HEK293T (cell line): ENCODE data around the gene AGBL4.

Experiments
- BHLHE40 ChIP-seq: fragments of 450-650 bp; IDR thresholded peaks from 2 replicates; pipeline ENCODE4 v1.6.1; 2016; ENCODE audit warnings: mild to moderate bottlenecking, moderate library complexity, borderline replicate concordance
- CTBP1 ChIP-seq: fragments of 450-650 bp; IDR thresholded peaks from 2 replicates; pipeline ENCODE4 v1.6.1; 2016; ENCODE audit warnings: borderline replicate concordance
- FOXA1 ChIP-seq: fragments of 450-650 bp; IDR thresholded peaks from 2 replicates; pipeline ENCODE4 v1.6.1; 2016; ENCODE audit warnings: mild to moderate bottlenecking
- FOXK2 ChIP-seq: fragments of 450-650 bp; IDR thresholded peaks from 2 replicates; pipeline ENCODE4 v1.6.1; 2016; ENCODE audit warnings: mild to moderate bottlenecking
- FOXM1 ChIP-seq: fragments of 450-650 bp; IDR thresholded peaks from 2 replicates; pipeline ENCODE4 v1.6.1; 2017; ENCODE audit warnings: mild to moderate bottlenecking, borderline replicate concordance
- LEF1 ChIP-seq: fragments of 450-650 bp; IDR thresholded peaks from 2 replicates; pipeline ENCODE4 v1.6.1; 2017; ENCODE audit warnings: mild to moderate bottlenecking, borderline replicate concordance
- NFRKB ChIP-seq: fragments of 450-650 bp; IDR thresholded peaks from 2 replicates; pipeline ENCODE4 v1.6.1; 2016; ENCODE audit warnings: mild to moderate bottlenecking, moderate library complexity
- PKNOX1 ChIP-seq: fragments of 450-650 bp; IDR thresholded peaks from 2 replicates; pipeline ENCODE4 v1.6.1; 2016
- SP1 ChIP-seq: fragments of 450-650 bp; IDR thresholded peaks from 2 replicates; pipeline ENCODE4 v1.6.1; 2017
- SUZ12 ChIP-seq: fragments of 450-650 bp; IDR thresholded peaks from 2 replicates; pipeline ENCODE4 v1.6.1; 2016; ENCODE audit warnings: mild to moderate bottlenecking
- TARDBP ChIP-seq: fragments of 450-650 bp; IDR thresholded peaks from 2 replicates; pipeline ENCODE4 v1.6.1; 2016
- ZNF384 ChIP-seq: fragments of 450-650 bp; IDR thresholded peaks from 2 replicates; pipeline ENCODE4 v1.6.1; 2016

- TF ChIP-seq NFRKB (no peak), SUZ12 (no peak), FOXA1 (no peak), BHLHE40 (no peak), SP1 (no peak), TARDBP (no peak), LEF1 (no peak), FOXM1 (no peak), CTBP1 (no peak), FOXK2 (no peak), ZNF384 (no peak), PKNOX1 (no peak)
Observed at GRCh38 chr1:49323925-49324540, 699.7 kb downstream of the AGBL4 start.
